A204.1 (cell line): ENCODE measurements around the gene CCDC57.

Source experiments
- FAIRE-seq: peaks from 2 replicates; lab custom pipeline; 2012; peaks lifted over from hg19 to GRCh38; lab: Jason Lieb, UNC

Gene CCDC57

GRCh38 chr17:82090549-82091263 lies 121.9 kb downstream of the CCDC57 start:
- no peak for FAIRE-seq

- no peak for FAIRE-seq
Measured at GRCh38 chr17:82089723-82090548, 122.7 kb downstream of the CCDC57 start.

GRCh38 chr17:82088838-82089722 lies 123.6 kb downstream of the CCDC57 start:
- FAIRE-seq = no peak

DNA sequence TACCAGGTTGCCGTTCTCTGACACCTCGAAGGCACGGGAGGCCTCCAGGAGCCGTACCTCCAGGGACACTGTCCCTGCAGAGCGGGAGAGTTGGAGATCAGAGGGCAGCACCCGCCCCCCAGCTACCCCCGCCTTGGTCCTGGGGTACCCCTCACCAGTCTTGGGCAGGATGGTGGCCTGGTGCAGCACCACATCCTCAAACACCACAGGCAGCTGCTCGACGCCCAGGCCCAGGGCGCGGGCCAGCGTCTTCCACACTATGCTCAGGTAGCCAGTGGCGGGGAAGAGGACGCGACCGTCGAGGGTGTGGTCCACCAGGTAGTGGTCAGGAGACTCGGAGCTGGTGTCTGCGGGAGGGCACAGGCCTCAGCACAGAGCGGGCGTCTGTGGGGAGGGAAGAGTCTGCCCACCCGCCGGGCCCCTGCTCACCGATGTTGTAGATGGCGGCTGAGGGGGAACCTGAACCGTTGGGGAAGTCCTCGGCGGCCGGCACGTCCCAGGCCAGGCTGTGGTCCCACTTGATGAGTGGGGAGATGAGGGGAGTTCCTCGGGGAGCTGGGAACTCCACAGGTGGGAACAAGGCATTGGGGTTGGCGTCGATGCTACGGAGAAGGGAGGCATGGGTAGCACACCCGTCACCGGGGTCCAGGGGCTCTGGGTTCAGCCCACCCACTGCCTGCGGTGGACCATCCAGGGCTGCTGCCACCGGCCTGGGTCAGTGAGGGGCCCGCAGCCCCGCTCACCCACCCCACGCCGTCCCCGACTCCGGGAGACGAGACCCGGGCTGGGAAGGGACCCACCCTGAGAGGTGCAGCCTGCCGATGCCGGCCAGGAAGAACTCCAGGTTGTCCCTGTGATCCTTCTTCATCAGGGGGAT lies 124.4 kb downstream of the CCDC57 start:
- no peak for FAIRE-seq

GRCh38 chr17:82086941-82087906 lies 125.4 kb downstream of the CCDC57 start:
- no peak for FAIRE-seq

DNA sequence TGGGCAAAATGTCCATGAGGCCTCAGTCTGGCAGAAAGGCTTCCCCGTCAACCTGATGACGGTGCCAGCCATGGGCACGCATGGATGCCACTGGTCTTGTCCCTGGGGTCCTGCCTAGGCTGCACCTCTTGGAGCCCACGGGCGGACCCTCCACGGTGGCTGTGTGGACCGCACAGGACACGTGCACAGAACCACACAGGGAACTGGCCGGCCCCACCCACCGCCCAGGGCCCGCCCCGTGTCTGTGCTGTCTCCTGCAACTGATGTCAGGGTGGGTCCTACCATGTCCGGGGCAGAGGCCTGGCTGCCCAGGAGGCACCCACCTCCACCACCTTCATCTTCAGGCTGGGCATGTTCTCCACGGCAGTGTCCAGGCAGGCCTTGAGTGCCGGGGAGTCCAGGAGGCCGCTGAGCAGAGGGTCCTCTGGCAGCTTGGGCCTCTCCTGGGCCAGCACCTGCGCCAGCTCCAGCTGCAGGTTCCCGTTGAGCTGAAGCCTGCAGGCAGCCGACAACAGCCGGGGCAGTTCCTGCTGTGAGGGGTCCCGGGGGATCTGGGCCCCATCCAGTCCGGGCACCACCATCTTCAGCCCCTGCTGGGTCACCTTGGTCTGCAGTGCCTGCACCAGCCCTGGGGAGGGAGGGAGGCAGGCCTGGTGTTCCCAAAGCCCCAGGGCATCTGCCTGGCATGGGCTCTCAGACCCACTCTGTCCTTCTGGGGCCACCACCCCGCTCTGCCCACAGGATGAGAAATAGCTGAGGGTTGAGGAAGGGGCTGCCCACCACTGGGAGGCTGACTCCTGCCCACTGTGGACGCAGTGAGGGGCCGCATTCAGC lies 126.5 kb downstream of the CCDC57 start:
- no peak for FAIRE-seq

GRCh38 chr17:82085031-82085861 lies 127.4 kb downstream of the CCDC57 start:
- no peak for FAIRE-seq

- FAIRE-seq = no peak
Measured at GRCh38 chr17:82084373-82085030, 128.1 kb downstream of the CCDC57 start.

DNA sequence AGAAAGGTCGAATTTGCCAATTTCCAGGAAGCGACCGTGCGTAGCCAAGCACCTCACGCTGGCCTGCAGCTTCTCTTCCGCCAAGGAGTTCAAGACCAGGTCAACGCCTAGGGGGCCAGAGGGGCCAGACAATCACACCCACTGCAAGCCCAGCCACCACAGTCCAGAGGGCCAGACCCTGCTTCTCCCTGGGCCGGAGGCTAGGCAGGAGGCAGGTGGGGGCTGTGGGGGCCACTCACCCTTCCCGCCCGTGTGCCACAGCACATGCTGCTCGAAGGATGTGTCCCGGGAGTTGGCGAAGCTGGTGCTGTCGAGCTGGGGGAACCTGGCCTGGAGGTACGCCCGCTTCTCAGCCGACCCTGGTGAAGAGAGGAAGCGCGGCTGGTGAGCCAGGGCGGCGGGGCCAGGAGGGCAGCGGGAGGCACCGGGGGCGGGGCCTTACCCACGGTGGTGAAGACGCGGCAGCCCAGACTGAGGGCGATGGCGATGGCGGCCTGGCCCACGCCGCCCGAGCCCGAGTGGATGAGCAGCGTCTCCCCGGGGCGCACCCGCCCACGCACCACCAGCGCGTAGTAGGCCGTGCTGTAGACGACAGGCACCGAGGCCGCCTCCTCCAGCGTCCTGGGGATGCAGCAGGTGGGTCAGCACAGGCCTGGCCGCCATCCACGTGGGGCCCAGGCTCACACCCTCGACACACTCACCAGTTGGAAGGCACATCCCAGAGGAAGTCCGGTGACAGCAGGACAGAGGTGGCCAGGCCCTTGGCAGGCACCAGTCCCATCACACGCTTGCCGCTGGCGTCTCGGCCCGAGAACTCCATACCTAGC lies 128.9 kb downstream of the CCDC57 start:
- FAIRE-seq = no peak

DNA sequence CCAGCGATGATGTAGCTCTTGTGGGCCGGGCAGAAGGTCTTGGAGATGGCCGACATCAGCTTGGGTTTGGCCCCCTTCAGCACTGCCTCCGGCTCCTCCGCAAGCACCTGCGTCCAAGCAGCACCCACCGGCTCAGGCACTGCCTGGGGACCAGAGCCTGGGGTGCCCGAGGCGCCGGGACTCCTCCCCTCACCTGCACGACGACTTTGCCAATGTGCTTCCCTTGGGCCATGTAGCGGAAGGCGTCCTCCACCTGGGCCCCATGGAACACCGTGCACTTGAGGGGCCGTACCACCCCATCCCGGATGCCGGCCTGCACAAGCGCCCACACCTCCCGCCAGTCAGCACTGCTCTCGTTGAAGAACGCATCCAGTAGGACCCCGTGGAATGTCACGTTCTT lies 129.6 kb downstream of the CCDC57 start:
- FAIRE-seq = no peak

GRCh38 chr17:82082456-82082855 lies 130.2 kb downstream of the CCDC57 start:
- no peak for FAIRE-seq

GRCh38 chr17:82081966-82082365 lies 130.7 kb downstream of the CCDC57 start:
- FAIRE-seq = no peak

GRCh38 chr17:82081546-82081945 lies 131.1 kb downstream of the CCDC57 start:
- FAIRE-seq = no peak

DNA sequence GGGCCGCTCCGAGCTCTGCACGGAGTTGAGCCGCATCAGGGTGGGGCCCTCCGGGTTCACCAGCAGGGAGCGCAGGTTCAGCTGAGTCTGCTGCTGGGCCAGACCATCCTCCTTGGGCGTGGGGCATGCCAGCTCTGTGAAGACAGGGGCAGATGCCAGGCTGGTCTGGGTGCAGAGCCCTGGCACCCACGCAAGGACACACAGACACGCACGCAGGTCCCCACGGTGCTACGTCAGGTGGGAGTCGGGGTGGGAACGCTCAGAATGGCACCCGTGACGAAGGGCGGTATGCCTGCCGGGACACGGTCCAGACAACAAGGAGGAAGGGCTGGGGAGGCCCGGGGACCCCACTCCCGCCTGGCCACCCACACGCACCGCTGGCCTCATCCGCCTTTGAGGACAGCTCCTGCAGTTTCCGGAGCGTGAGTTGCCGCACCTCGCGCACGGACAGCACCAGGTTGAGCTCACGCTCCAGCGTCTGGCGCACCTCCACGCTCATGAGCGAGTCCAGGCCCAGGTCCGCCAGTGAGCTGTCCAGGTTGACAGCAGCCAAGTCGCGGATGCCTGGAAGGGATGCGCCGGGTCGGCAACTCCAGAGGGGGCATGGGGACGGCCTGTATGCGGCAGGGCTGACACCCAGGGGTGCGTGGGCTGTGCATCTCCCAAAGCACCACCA lies 131.7 kb downstream of the CCDC57 start:
- no peak for FAIRE-seq

DNA sequence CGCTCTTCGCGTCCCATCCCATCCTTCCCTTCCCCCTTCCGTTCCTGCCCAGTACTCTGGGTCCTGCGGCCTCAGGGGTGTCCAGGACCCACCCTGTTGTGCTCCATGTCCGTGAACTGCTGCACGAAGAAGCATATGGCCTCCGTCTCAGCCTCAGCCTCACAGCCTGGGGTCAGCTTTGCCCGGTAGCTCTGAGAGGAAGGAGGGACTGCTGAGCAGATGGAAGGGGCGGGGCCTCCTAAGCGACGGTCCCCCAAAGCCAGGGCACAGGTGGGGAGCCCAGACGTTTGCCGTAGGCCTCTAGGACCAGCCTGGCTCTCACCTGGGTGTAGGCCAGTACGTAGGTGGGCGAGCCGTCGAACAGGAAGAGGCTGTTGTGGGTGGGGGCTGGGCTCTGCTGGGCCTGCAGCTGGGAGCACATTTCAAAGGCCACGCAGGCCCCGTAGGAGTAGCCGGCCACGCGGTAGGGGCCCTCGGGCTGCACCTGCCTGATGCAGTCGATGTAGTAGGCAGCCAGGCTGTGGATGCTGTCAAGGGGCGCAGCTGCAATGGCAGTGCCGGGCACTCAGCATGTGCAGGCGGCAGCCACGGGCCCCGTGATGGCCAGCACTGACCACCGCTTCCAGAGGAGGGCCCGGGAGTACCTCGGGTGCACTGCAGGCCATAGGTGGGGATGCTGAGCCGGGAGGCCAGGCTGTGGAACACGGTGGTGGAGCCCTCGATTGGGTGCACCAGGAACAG lies 132.4 kb downstream of the CCDC57 start:
- no peak for FAIRE-seq
